ENCODE measurements around the gene ZNF697.
"Not testable (repeated sequence)": the region's sequence is repeated elsewhere in the genome, so short reads cannot be mapped to it uniquely, and the experiment has no call there.

The ZNF697 gene

DNA sequence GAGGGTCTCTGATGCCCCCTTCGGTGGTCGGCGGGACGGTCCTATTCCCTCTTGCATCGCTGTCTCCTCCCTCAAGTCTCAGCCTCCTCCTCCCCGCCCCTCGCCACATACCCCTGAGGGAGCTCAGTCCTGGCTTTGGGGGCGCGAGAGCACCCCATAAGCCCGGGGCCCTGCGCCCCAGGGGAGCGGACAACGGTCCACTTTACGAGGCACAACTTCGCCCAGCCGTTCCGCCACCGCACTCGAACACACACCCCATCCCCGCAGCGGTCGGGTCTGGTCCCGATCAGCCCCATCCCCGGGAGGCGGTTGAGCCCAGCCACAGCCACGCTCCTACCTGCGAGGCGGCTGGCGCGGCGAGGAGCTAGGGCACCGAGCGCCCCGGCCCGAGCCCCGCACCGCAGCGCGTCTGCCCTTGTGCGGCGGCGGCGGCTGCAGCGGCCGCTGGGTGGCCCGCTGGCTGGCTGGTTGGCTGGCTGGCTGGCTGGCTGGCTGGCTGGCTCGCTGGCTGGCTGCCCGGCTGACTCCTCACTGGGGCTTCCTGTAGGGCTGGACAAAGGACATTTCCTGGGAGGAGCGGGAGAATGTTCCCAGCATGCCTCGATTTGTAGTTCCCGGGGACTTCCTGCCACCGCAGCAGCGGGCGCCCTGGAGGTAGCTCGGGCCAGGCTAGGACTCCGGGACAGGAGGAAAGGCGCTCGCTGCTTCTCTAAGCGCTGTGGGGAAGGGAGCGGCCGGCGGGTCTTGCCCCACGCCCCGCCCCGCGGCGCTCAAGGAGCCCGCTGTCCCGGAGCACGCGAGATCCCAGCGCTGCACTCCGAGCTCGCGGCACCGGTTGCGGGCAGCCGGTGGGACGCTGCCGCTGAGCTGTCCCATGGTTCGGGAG lies at the start of gene ZNF697:
TSS of gene ZNF697 (minus strand) at position 533 of the 886 bp plus-strand sequence. CDS start 22,166 bp downstream, outside the sequence.
- DNase-seq (ENCODE audit: low read depth), result peak; percentile 96

DNA sequence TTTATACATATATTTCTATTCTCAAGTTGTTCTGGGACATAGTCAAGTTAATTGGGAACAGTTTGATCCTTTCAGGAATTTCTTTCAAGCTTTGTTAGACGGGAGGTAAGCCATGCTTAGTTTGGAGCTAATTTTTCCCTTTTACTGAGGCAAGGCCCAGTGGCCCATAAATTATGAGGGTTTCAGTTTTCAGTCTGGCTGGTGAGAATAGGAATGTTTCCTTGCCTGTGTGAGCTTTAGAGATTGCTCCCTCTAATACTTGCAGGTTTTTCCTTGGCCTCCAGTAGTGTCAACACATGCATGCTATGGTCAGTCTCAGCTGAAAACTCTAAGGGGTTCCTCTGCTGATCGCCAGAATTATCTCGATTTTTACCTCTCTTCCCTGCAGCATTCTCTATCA lies 49.5 kb upstream of the ZNF697 start:
- DNase-seq (ENCODE audit: low read depth), result no peak

DNA sequence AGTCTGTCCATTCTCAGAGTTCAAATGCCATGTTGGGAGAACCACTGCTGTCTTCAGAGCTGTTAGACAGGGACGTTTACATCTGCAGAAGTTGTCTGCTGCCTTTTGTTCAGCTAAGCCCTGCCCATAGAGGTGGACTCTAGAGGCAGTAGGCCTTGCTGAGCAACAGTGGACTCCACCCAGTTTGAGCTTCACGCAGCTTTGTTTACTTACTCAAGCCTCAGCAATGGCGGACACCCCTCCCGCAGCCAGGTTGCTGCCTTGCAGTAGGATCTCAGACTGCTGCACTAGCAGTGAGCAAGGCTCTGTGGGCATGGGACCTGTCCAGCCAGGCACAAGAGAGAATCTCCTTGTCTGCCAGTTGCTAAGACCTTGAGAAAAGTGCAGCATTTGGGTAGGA lies 48.8 kb upstream of the ZNF697 start:
- DNase-seq (ENCODE audit: low read depth), result not testable (repeated sequence)

DNA sequence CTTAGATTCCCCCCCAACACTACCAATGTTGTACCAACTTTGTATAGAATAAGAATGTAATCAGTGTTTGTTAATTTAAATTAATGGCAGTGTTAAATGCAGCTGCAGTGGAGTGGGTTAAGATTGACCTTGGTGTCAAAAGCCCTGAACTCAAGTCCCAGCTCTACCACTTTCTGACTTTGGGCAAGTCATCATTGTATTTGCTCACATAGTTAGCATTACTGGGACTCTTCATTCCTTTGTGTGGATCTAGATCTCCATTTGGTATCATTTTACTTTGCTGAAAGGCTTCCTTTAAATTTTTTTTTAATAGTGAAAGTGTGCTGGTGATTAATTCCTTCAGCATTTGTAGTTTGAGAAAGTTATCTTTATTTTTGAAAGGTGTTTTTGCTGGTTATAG lies 41.4 kb upstream of the ZNF697 start:
- no peak for DNase-seq (ENCODE audit: low read depth)

DNA sequence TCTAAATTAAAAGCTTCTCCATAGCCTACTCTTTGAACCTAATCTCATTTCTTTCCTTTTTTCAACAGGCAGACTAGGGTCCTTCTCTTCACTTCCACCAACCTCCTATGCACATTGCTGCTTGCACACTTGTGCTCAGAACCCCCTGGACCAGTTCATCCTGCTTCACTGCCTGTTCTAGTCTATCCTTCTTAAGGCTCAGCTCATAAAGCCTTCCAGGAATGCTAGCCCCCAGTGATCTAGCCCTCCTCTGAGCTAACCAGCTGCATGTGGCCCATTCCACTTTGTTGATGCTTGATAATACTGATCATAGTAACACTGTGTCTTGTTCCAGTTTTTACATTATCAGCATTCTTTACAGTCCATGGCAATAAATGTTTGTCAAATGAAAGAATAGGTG lies 40.7 kb upstream of the ZNF697 start:
- DNase-seq (ENCODE audit: low read depth), result no peak

DNA sequence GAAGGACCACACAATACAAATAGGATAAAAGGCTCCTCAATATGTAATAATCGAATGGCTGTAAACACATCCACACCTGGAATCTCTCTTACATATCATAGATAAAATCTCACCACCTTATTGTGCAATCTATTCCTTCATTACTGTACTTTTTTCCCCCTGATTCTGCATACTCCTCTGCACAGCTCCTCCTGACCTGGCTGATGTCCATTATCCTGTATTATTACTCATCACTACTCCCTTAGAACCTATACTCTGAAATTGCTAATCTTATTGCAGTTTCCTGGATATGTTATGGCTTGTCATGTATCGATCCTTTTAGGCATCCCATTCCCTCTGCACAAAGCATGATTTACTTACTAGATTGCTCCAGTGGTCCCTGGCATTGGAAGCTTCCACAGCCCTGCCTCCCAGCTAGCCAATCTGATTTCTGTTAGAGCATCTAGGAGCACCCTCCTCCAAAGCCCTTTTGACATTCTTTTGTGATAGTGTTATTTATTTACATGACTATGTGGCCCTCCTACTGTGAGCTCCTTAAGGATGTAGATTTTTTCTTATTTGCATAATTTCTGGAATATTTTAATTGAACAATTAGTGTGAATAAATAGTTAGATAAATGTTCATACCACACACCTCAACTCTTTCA lies 39.5 kb upstream of the ZNF697 start:
- no peak for DNase-seq (ENCODE audit: low read depth)

DNA sequence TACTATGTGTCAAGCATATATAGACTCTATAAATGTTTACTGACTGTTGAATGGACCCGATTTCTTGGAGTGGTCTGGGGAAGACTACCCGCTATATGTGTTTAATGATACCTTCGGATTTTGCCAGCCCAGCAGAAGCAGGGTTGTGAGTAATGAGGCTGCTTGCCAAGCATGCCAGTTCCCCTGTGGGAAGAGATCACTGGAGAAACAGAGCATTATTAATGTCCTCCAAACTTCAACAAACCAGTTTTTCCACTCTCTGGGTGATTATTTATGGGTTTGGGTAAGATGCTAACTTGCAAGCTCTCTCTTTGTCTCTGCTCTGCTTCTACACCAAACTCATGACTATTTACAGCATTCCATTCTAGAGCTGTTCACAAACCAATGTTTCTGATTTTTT lies 38.6 kb upstream of the ZNF697 start:
- peak; percentile 37 for DNase-seq (ENCODE audit: low read depth)

DNA sequence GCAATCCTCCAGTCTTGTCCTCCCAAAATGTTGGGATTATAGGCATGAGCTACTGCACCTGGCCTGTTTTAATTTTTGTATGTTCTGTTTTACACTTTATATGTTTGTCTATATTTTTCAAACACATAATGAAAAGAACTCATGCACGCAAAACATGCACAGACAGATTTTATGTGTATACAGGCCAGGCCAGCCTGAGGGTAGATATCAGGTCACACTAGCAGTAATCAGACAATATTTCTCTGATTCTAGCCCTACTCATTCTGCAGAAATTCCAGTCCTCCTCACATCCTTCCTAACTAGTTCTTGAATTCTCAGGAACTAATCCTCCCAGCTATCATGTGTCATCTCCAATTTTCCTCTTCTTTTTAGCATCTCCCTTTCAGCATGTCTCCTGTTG lies 35.8 kb upstream of the ZNF697 start:
- DNase-seq (ENCODE audit: low read depth), result no peak

DNA sequence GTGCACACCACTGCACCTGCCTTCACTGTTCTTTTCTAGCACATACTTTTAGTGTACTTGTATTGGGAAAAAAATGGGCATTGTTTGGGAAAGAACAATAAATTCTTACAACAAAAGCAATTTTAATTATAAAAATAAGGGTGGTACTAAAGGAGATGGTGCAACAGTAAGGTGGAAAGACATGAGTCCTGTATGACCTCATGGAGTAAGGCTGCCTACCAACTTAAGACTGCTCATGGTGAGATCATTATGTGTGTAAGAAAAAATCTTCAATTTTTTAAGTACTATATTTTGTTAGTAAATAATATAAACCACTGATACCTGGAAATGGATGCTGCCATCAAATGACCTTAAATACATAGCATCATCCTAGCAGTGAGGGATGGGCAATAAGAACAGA lies 34.1 kb upstream of the ZNF697 start:
- DNase-seq (ENCODE audit: low read depth), result no peak

DNA sequence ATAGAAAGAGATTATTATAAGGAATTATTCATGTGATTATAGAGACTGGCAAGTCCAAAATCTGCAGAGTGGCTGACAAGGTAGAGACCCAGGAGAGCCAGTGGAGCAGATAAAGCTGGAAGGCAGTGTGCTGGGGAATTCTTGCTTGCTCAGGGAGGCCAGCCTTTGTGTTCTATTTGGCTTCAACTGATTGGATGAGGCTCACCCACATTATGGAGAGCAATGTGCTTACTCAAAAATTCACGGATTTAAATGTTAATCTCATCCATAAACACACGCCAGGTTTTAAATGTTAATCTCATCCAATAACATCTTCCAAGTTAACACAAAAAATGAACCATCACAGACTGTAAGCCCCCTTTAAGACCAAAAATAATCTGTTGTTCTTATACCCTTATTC lies 33.5 kb upstream of the ZNF697 start:
- no peak for DNase-seq (ENCODE audit: low read depth)

DNA sequence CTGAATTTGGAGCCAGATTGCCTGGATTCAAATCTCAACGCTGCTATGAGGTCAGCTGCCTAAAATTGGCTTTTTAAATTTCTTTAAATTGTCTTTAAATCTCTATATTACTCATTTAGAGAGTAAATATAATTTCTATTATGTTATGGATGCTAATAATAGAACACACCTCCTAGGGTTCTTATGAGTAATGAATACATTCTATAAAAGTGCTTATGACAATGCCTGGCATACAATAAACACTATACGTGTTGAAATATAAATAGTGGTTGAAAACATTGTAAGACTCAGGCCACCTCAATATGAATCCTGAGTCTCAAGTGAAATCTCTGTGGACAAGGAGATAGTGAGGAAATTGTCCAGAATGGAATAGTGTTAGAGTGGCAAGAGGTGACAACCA lies 32.7 kb upstream of the ZNF697 start:
- no peak for DNase-seq (ENCODE audit: low read depth)

DNA sequence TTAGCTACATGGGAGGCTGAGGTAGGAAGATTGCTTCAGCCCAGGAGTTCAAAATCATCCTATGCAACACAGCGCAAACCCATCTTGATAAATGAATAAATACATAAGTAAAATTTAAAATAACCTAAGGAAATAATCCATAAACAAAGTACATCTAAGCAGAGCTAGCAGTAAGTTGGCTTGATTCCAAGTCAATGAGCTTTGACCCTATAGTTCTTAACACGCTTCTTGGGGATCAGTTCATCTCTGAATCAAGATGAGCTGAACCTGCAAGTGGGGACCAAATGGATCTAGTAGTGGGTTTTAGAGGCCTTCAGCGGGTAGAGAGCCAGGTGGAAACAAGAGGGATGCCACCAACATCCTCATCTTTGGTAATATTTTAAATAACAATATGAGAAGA lies 32.1 kb upstream of the ZNF697 start:
- DNase-seq (ENCODE audit: low read depth), result no peak

DNA sequence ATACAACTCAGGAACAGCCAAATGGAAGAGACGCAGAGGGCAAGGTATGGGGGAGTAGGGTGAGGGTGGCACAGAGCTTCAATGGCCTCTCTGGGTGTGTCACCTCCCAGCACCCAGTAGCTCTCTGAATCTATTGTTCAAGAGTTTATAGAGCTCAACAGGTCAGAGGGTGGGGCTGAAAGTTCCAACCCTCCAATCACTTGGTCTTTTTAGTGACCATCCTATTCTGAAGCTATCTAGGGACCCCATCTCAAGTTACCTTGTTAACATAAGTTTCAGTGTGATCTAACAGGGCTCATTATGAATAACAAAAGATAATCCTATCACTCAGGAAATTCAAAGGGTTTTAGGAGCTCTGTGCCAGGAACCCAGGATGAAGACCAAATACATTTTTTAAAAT lies 31.2 kb upstream of the ZNF697 start:
- DNase-seq (ENCODE audit: low read depth), result no peak

DNA sequence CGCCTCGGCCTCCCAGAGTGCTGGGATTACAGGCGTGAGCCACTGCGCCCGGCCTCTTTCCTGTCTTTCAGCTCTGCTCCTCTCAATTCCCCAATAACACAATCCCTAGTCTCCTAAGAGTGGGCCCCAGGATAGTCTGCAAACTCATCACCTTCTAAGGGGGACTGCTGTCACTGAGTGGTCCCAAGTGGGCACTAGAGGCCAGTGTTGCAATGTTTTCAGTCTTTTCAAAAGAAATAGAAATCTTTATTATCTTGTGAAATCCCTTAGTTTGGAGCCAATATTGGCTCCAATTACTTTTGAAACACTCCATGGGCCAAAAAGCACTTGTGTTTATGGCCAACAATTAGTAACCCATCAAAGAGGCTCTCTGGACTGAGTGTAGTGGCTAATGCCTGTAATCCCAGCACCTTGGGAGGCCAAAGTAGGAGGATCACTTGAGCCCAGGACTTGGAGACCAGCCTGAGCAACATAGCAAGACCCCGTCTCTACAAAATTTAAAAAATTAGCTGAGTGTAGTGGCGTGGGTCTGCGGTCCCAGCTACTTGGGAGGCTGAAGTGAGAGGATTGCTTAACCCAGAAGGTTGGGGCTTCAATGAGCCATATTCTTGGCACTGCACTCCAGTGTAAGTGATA lies 28.6 kb upstream of the ZNF697 start:
- no peak for DNase-seq (ENCODE audit: low read depth)

DNA sequence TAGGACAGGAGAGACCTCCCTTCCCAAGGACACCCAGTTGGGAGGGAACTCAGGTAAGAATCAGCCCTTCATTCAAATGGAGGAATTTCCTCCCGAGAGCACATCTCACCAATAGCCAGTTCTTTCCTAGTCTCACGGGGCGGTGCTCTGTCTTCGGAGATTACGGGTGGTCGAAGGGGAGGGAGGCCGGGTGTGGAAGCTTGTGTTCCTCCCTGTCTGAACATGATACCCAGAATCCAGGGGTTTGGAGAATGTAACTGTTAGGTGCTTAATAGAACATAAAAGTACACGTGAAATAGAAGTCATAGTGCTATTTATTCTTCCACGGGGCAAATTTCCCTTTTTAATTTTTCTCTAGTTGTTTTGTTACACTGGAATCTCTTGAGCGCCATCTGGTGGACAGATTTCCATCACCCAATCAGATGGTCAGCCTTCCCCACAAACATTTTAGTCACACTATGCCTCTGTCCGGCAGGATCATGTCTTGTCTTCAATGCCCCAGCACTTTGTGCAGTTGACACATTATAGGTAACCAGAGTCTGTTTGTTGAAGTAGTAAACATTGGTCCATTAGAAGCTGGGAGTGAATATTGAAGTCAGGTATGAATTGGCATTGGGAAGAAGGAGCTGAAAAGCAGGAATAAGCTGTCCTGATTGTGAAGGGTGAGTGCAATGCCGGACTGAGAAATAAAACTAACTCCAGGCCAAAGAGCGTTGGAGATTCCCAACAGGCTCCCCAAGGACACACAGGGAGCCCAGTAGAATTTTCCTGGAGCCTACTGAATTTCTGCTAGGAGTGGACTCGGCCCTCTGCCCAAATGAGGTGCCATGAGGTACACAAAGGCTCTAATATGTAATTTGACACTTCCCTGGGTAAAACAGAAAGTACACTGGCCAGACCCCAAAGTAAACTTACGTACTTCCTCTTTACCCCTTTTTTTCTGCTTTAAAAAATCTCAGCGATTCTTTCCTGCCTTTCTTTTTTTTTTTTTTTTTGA lies 27.6 kb upstream of the ZNF697 start:
- peak; percentile 86 for DNase-seq (ENCODE audit: low read depth)

DNA sequence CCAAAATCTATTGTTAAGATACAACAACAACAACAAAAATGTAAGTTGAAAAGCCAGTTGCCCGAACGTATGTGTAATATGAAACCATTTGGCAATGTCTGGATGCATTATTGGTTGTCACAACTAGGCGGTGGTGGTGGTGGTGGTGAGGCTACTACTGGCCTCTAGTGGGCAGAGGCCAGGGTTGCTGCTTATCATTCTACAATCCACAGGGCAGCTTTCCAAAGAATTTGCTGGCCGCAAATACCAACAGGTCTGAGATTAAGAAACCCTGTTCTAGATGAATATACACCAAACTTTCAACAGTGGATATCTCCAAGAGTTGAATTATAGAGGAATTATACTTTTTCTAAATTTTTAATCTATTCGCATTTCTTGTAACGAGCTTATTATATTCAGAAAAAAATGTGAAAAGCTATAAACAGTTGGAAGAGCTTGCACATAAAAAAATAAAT lies 26.8 kb upstream of the ZNF697 start:
- peak; percentile 58 for DNase-seq (ENCODE audit: low read depth)

DNA sequence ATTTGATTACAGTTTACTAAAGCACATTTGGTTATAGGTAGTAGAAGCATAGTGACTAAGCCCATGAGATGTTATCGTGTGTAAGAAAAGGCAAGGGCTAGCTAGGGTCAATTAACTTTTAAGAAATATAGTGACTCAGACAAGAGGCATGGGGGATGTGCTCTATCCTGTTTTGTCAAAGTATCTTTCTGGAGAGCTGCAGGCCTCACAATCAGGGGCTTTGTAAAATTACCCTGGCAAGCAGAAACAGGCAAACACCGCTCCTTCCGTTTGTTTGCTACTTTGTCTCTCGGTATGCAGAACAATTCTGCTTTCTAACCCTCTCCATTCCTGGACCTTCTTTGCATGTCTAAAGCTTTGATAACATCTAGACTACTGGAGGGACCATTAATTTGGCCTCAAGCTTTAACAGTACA lies 26.1 kb upstream of the ZNF697 start:
- DNase-seq (ENCODE audit: low read depth), result no peak

DNA sequence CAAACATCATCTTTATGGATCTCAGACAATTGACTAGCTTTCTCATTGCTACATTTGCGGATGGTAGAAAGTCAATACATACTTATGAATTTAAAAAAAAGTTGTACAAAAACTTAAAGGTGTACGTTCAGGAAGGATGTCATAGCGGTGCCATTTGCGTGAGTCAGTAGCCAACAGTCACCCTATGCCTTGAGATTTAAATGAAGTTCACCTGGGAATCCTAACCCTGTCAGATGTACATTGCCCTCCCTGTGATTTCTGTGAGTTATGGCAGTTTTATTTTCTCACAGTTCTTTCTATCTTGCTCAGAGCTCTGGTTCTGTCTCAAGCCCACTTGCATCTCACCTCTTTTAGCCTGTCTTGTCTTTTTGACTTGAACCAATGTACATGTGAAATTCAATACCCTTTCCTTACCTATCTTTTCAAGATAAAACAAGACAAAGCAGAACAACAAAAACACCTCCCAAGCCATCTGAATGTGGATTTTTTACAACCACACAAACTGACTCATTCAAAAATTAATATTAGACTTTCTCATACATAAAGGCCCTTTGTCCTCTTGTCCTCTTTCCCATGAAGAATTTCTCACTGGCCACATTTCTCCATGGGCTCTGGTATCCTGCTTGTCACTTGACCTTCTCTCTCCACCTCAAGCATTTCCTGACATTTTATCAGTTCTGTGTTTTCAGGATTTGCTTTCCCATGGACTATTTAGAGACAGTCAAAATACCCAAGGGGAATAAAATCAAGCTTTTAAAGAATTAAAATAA lies 25.3 kb upstream of the ZNF697 start:
- no peak for DNase-seq (ENCODE audit: low read depth)

DNA sequence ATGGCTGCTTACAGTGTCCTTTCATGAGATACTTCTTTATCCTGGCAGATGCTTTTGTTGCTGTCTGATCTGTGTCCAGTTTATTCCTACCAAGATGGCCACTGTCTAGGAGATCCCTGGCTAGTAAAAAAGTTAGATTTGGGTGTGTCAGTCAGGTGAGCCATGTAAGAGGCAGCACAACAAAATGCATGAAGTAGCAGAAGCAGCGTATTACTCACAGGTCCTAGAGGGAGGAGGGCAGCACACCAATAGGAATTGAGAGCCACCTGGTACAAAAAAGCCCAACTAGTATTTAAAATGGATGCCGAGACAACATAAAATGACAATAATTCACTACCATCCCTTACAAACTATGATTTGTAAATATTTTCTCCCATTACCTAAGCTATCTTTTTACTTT lies 22.8 kb upstream of the ZNF697 start:
- DNase-seq (ENCODE audit: low read depth), result no peak

DNA sequence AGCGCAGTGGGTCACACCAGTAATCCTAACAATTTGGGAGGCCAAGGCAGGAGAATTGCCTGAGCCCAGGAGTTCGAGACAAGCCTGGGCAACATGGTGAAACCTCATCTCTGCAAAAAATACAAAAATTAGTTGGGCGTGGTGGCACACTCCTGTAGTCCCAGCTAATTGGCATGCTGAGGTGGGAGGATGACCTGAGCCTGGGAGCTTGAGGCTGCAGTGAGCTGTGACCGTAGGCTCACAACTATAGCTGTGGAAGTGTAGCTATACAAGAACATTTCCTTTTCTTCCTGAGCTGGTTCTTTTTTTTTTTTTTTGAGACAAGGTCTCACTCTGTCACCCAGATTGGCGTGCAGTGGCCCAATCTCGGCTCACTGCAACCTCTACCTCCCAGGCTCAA lies 19.1 kb upstream of the ZNF697 start:
- no peak for DNase-seq (ENCODE audit: low read depth)

DNA sequence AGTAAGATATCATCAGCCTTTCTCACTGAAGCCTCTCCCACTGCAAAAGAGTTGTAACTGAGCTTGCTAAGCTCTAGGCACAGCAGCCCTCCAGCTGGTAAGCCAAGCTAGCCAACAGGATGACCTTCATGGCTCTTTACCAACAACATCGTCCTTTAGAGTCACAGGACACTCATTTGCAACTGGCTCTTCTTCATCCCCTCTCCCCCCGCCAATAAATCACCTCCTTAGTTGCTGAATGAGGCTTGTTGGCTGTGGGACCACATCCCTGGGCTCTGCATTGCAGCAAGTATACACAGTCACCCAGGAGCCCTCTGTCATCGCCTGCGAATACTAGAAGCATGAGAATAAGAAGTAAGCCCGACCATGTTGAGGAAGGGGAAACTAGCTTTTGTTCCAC lies 16.0 kb upstream of the ZNF697 start:
- no peak for DNase-seq (ENCODE audit: low read depth)

Measured in stromal cell of bone marrow (primary cell).